ENCODE measurements around the gene UNC5A.

GRCh38 chr5:176823869-176824412 is 13.6 kb downstream of the UNC5A start:
- no peak for TF ChIP-seq YY1 (IDR thresholded peaks at IDR 0.05; ENCODE audit: insufficient read depth, insufficient read length)
- no peak for TF ChIP-seq ZNF274 (IDR thresholded peaks at IDR 0.05; ENCODE audit: low read depth, low read length)
- no peak for TF ChIP-seq SUZ12 (IDR thresholded peaks at IDR 0.05; ENCODE audit: extremely low read depth, insufficient read depth, insufficient read length)
